GM21515 (cell line): ENCODE results near the gene PISD.

Experiments
- ATAC-seq: cut with Tn5 transposase; IDR thresholded peaks from one replicate; pipeline ENCODE4 v1.9.1; 2021; ENCODE audit not compliant: unreplicated experiment

The PISD gene

DNA sequence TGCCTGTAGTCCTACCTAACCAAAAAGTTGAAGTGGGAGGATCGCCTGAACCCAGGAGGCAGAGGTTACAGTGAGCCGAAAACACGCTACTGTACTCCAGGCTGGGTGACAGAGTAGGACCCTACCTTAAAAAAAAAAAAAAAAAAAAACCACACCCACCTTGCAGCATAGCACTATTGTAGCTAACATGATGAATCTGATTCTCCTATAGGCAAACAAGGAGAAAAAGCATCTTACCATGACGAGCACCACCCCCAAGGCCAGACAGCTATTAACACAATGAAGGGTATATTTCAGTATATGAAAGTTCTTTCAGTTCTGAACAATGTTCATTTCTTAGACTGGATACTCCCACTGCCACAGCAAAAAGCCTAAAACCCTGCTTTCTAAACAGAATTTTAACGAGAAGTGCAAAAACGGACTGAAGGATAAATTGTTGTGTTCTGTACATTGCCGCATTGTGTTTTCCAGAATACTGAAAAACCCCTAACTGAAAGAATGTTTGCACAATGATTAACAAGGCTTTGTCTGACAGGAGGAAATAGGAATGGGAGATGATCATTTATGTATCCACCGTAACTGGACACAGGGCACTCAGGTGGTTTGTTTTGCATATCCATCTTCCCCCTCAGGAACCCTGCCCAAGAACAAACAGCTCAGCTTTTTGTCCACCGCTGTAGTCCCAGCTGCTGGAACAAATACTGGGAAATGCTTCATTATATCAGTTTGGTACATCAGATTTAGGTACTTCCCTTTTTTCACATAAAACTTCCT is 8.9 kb downstream of the PISD start:
- no peak for ATAC-seq

DNA sequence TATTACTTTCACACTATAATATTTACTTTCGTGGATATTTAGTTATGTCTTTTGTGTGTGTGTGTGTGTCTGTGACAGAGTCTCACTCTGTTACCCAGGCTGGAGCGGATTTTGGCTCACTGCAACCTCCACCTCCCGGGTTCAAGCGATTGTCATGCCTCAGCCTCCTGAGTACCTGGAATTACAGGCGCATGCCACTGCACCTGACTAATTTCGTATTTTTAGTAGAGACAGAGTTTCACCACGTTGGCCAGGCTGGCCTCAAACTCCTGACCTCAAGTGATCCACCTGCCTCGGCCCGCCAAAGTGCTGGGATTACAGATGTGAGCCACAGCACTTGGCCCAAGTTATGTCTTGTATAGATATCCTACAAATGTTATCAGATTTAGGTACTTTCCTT is 9.9 kb downstream of the PISD start:
- ATAC-seq: no peak

DNA sequence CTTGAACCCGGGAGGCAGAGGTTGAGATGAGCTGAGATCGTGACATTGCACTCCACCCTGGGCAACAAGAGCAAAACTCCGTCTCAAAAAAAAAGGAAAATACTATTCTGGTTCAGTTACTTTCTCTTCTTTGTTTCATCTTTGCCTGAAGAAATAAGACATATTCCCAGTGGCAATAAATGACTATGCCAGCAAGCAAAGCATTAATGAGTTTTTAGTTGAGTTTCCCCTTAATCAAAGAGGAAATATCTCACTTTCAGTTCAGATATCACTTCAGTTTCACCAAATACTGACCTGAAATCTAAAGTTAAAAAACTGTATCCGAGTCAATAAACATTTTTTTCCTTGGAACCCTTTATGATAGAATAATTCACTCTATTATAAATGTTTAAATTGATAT is 10.4 kb downstream of the PISD start:
- ATAC-seq: no peak

GRCh38 chr22:31650391-31650790 is 11.6 kb downstream of the PISD start:
- no peak for ATAC-seq

GRCh38 chr22:31647523-31648320 is 14.3 kb downstream of the PISD start:
- ATAC-seq: no peak

DNA sequence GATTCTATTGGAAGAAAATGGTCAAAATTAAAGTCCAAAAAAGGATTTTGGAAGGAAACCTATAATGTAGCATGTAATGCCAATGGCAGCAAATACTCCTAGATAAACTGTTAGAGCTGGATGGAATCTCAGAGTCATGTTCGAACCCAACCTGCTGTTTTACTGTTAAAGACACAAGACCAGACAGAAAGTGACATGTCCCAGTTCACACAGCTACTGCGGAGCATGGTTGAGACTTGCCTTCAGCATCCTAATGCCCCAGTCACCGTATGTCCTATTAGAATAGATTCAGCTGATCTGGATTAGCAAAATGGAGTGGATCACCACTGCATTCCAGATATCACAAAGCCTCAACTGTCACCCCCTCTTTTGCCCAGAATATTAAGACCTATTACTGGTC is 14.9 kb downstream of the PISD start:
- ATAC-seq: no peak

DNA sequence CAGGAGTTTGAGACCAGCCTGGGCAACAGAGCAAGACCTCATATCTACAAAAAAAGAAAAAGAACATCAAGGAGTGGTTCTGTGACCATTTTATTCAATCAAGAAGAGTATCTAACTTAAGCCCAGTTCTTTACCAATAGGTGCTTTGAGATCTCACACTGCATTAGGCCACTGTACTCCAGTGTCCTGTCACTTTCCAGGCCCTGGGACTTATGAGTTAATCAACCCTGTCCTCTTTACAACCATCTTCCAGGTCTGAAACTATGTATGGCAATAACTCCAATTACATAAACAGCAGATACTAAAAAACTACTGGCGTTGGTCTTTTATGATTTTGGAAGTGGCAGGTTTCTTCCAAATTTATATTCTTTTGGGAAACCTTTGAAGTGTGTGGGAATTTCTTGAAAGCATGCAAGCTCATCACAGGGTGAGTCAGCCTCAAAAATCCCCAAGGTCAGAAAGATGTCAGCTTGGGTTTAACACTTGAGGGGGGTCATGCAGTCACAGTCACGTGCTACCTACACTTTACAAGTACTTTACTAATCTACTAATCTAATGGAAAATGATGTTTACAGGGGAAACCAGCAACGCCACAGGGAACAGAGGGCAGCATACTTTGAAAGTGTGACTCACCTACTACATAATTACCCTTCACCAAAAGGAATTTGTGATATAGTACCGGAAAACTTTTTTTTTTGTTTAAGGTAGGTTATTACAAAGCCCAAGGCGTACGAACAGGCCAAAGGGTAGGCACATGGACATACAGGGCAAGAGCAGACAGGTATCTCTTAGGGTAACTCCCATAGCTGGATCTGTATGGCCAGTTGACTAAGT is 15.6 kb downstream of the PISD start:
- ATAC-seq: no peak

- no peak for ATAC-seq
Observed at GRCh38 chr22:31639436-31640039, 22.5 kb downstream of the PISD start.

DNA sequence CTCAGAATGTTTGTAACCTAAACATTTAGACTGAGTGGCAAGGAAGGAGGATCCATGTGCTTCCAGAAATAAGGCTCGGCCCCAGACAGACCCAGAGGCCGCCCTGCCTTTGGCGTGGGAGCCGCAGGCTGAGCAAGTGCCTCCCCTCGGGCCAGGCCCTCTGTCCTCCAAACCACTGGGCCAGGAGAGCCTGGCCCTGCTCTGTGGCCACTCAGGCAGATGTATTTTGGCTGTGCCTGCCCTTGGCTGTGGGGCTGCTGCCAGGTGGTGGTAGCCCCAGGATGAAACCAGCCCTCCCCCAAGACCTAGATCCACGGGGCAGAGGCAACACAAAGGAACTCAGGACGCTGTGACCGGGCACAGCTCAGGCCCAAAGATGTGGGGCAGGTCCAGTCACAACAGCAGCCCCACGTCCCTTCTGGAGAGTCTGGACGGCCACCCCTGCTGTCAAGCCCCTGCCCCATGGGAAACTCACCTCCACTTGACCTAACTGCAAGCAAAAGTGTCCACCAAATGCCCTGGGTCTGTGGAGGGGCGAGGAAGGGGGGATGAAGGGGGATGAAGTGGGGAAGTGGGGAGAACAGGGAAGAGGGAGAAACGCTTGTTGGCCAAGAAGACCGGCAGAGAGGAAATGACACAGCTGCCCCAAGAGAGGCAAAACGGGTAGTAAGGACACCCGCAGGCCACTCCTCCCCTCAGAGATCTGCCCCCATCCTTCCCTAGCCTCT is 24.0 kb downstream of the PISD start:
- ATAC-seq: peak; percentile 29

- ATAC-seq: peak; percentile 49
Observed at GRCh38 chr22:31637447-31637890, 24.5 kb downstream of the PISD start.

GRCh38 chr22:31635638-31636306 is 26.2 kb downstream of the PISD start:
- no peak for ATAC-seq

DNA sequence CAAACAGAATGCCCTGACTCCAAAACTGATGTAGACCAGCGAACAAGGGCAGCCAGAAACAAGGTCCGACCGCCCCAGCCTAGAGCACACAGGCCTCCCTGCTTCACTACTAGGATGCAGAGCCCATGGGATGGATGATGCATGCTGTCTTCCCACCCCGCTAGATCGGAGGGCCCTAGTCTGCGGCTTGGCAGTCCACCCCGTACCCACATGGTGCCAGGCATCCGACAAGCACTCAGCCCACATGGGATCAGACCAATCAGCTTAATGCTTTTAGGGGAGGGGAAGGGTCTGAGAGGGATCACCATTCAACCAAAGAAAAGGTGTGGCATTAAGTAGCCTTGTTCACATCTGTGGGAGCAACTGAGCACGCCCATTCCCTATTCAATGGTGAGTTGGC is 30.6 kb downstream of the PISD start:
- no peak for ATAC-seq

DNA sequence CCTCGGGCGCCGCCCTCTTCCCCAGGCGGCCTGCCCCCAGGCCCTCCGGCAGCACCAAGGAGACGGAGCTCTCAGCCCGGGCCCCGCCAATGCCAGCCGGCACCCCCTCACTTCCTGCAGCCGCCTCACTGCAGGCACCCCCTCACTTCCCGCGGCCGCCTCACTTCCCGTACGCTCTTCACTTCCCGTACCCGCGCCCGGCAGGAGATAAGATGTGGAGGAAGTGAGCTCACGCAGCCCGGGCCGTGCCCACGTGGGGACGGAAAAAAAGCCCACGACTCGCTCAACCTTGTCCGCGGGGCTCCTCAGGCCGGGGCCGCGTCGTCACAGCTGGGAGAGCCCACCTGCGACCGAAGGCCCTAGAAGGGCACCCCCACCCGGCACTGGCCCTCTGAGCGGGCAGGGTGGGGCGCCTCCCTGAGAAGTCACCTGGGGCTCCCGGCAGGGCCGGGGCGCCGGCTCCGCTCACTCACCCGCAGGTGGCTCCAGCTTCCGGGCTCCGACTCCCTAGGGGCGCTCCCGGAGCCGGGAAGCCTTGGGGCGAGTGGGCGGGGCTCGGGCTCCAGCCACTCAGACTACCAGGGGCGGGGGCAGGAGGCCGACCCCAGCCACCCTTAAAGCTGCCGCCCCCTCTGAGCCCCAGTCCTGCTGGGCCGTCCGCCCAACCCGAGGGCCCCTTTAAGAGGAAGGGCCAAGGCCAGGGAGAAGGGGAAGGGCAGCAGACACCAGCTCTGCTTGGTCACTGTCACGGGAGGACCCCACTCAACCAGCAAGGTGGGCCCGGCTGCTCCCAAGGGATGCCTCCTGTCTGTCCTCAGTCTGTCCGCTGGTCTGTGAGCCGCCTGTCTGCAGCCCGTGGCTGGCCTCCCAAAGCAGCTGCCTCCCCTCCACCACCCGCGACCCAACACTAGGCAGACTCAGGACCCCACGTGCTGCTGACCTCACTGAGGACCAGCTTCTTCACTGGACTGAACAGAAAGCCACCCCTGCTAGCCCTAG is 31.4 kb downstream of the PISD start:
- peak; percentile 48 for ATAC-seq

GRCh38 chr22:31629741-31630184 is 32.3 kb downstream of the PISD start:
- ATAC-seq: no peak

DNA sequence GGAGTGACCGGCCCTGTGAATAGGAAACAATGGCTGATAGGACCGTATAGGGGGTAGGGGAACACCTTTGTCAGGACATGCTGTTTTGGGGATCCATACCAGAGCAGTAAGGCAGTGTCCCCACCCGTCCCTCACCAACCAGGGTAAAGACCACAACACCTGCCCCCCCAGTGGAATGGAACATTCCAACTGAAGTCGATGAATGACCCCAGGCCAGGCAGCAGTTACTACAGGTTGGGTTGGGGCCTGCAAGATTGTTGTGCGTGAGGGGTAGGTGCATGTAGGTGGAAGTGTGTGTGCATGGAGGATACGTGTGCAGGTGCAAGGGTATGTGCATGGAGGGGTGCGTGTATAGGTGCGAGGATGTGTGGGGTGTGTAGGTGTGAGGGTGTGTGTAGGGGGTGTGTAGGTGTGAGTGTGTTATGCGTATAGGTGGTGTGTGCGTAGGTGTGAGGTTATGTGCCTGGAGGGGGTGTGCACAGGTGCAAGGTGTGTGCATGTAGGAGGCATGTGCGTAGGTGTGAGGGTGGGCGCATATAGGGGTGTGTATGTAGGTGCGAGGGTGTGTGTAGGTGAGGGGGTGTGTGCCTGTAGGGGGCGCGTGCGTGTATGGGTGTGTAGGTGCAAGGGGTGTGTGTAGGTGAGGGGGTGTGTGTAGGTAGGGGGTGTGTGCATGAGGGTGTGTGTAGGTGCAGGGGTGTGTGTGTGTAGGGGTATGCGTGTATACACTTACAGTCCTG is 32.9 kb downstream of the PISD start:
- no peak for ATAC-seq

- ATAC-seq: no peak
Observed at GRCh38 chr22:31628362-31628761, 33.7 kb downstream of the PISD start.

DNA sequence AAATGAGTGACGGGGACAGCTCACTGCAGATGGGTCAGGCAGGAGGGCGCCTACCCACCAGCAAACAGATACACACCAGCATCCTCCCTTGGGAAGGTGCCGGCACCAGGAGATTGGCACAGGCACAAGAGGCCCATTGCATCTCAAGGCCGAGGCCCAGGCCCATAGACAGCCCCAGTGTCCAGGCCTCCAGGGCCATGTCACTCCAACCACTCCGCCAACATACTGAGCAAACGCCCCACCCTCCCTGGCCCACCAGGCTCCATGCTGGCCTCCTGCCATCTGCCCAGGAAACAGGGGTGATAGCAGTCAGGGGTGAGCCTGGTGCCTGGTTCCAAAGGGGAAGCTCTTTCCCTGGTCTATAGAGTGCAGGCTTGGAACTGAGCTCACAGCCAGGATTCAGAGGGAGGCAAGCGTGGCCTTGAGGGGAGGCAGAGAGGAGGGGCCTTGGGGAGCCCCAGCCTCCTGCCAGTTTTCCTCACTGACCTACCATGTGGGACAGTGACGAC is 34.7 kb downstream of the PISD start:
- ATAC-seq: no peak
